Measurements from ENCODE around the gene GJB2.

- peak; percentile 85 for TF ChIP-seq CTCF (conservative IDR thresholded peaks at IDR 0.05)
- TF ChIP-seq EZH2 (IDR thresholded peaks at IDR 0.05; ENCODE audit: low read depth), result no peak
Observed at GRCh38 chr13:20197361-20197834, 4.7 kb upstream of the GJB2 start.

All from PC-9 (cell line).